ENCODE data around the gene PIAS4.

- no peak for TF ChIP-seq MXD4 (CRISPR knock-in tag; IDR thresholded peaks at IDR 0.05; ENCODE audit: borderline replicate concordance)
- no peak for TF ChIP-seq ELF4 (CRISPR knock-in tag; IDR thresholded peaks at IDR 0.05; ENCODE audit: low read depth)
- TF ChIP-seq NFYB (CRISPR knock-in tag; conservative IDR thresholded peaks at IDR 0.05; ENCODE audit: low read depth), result no peak
- TF ChIP-seq CTCF (IDR thresholded peaks at IDR 0.05), result no peak
- TF ChIP-seq NR1H2 (CRISPR knock-in tag; IDR thresholded peaks at IDR 0.05), result no peak
- TF ChIP-seq MAX (CRISPR knock-in tag; IDR thresholded peaks at IDR 0.05), result no peak
- TF ChIP-seq ZNF138 (CRISPR knock-in tag; conservative IDR thresholded peaks at IDR 0.05), result no peak
- no peak for TF ChIP-seq NR2C2 (CRISPR knock-in tag; IDR thresholded peaks at IDR 0.05)
- no peak for TF ChIP-seq ATF3 (CRISPR knock-in tag; conservative IDR thresholded peaks at IDR 0.05)
- TF ChIP-seq ATF2 (CRISPR knock-in tag; IDR thresholded peaks at IDR 0.05; ENCODE audit: borderline replicate concordance, low read depth), result no peak
- no peak for TF ChIP-seq SP1 (CRISPR knock-in tag; conservative IDR thresholded peaks at IDR 0.05)
- no peak for TF ChIP-seq USF2 (CRISPR knock-in tag; IDR thresholded peaks at IDR 0.05)
- TF ChIP-seq JUN (CRISPR knock-in tag; IDR thresholded peaks at IDR 0.05), result no peak
- no peak for TF ChIP-seq E2F5 (CRISPR knock-in tag; IDR thresholded peaks at IDR 0.05)
Observed at GRCh38 chr19:4018775-4019504, 11.4 kb downstream of the PIAS4 start.

Measured in WTC11 (cell line).